T47D (cell line): ENCODE data around the gene NT5C3B.
"Not testable (repeated sequence)": the region's sequence is repeated elsewhere in the genome, so short reads cannot be mapped to it uniquely, and the experiment has no call there.

Source experiments
- DNase-seq, 2 experiments: peaks; one replicate each; pipeline versions ENCODE4 v3.0.0 to v3.0.0-alpha.2; 2011 to 2012; ENCODE audit warnings: low read depth in 1 of 2, low spot score in 1 of 2
- JUND ChIP-seq: IDR thresholded peaks from 2 replicates; pipeline ENCODE4 v1.6.1; 2012; ENCODE audit warnings: low read depth
- in situ Hi-C: cut with HindIII; loops from 2 replicates; pipeline ENCODE4 v1.10.0; 2016; ENCODE audit warnings: low sequenced_read_pairs, low pct_unique_long_range_greater_than_20kb

The NT5C3B gene

DNA sequence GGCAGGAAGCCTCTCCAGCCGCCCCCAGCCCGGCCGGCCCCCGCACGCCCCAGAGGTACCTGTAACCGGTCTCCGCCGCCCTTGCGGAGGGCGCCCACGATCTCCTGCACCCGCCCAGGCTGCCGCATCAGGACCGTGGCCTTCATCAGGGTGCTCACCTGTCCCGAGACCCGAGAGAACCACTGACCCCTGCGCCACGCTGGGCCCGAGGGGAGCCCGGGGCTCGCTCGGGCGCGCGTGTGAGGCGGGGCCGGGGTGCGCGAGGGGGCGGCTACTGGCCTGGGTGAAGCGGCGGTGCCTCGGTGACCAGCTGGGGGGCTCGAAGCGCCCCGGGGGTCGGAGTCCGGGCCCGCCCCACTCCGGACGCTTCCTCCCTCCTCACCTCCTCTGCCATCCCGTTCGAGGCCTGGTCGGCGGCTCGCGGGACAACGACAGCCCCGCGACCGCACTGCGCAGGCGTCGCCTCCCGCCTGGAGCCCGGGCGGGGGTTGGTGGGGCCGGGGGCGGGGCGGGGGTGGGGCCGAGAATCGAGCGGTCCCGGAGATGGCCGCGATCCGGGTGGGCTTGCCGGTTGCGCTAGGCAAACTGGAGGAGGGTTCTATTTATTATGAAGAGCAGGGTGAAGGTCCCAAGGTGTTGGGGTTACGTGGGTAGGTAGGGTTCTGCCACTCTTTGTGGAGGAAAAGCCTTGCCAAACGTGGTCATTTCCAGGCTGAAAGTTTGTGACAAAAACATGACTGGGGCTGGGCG is at the start of gene NT5C3B:
TSS of gene NT5C3B (minus strand) at position 433 of the 750 bp plus-strand sequence. CDS start at position 394, 39 bp downstream.
- TF ChIP-seq JUND, result no peak
- peak; percentile 72 to 94 for DNase-seq
- in situ Hi-C loops, result no loop called here

DNA sequence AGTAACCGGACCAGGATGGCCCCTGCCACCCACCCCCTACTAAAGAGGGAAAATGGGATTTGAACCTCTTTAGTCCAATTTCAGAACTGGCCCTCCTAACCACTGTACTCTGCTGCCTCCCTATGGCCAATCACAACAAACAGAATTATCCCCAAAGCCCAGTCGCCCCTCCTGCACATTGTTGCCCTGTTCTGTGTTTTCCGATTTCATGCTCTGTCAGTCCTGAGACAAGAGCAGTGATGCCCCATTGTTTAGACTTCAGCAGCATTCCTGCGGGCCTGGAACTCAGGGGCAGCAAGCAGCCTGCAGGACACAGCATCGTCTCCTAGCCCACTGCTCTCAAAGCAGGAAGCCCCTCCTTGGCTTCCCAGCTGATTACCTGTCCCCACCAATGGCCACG is 49.7 kb upstream of the NT5C3B start:
- peak; percentile 37 to 39 for DNase-seq
- in situ Hi-C loops, result no loop called here
- no peak for TF ChIP-seq JUND

DNA sequence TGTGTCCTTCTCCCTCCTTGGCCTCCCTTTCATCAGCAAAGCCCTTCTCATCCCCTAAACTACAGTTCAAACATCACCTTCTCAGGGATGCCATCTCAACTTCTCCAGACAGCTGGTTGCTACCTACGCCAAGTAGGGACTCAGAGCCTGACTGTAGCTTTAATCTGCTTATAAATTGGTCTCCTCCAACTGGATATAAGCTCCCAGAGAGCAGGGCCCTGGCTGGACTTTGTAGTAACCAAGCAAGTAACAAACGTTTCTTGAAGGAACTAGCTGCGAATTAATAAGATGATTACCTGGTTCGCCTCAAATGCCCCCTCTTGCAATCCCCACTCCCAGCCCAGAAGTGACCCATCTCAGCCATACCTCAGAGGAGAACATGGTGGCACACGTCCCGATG is 46.7 kb upstream of the NT5C3B start:
- DNase-seq, result no peak
- in situ Hi-C loops, result no loop called here
- TF ChIP-seq JUND, result no peak

DNA sequence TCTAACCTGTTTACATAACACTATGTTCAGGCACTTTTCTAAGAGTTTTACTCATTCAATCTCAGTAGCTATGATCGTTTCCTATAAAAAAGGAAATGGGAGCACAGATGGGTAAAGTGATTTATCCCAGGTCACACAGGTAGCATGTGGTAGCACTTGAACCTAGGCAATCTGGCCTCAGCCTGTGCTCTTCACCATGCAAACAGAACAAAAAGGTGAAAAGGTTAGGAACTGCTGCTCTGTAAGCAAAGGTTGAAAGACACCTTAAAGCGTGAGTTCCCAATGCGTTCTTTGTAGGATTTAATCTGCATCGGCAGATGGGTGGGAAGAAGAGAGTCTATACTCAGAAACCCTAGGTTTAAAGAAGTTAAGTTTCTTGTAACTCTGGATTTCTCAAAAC is 44.1 kb upstream of the NT5C3B start:
- no peak for DNase-seq
- TF ChIP-seq JUND, result no peak
- in situ Hi-C loops, result no loop called here

DNA sequence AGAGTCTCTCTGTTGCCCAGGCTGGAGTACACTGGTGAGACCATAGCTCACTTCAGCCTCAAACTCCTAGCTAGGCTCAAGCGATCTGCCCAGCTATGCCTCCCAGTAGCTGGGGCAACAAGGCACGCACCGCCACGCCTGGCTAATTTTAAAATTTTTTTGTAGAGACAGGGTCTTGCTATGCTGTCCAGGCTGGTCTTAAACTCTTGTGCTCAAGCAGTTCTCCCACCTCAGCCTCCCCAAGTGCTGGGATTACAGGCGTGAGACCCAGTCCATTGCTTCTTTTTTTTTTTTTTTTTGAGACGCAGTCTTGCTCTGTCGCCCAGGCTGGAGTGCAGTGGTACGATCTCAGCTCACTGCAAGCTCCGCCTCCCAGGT is 38.2 kb upstream of the NT5C3B start:
- DNase-seq, in situ Hi-C loops: not testable (repeated sequence)

DNA sequence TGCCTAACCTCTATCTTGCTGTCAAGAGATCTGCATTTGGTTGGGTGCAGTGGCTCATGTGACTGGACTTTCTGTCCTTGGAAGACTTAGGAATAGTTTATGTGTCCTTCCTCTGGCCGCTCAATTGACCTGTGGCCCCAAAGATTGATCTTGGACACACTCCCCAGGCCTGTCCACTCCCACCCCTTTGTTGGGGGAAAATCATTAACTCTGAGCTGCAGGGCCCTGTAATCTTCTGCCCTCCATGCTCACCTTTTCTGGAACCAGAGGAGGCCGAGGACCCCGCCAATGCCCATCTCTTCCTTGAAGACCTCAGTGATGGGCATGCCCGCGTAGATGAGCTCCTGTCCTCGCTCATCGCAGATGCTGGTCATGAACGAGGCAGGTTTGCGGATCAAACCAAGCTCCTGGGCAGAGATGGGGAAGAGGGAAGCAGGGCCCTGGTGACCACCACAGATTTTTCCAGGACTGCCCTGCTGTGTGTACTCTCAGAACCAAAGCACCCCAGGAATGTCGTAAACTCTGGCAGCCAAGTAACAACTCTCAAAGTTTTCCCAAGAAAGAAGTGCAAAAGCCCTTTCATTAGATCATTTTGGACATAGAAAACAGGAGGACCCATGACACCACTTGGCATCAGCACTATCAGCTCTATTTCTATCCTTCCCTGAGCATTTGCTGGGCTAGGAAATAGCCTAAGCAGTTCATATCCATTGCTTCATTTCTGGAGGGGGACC is 37.7 kb upstream of the NT5C3B start:
- TF ChIP-seq JUND, result no peak
- no peak for DNase-seq
- in situ Hi-C loops, result no loop called here

DNA sequence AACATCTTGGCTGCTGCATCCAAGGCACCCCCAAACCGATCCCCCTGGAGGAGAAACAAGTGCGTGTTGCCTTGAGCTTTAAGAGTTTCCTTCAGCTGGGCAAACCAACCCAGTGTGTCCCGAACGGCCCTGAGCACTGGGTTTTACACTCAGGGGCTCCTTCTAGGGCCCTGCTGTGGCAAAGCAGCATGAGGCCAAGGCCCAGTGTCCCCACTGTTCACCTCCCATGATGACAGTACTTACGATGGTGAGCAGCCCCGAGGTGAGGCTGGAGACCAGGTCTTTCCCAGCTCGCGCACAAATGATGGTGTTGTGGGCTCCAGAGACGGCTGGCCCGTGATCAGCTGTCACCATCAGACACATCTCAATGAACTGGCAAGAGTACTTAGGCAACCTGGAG is 35.8 kb upstream of the NT5C3B start:
- TF ChIP-seq JUND, result no peak
- no peak for DNase-seq
- in situ Hi-C loops, result no loop called here

DNA sequence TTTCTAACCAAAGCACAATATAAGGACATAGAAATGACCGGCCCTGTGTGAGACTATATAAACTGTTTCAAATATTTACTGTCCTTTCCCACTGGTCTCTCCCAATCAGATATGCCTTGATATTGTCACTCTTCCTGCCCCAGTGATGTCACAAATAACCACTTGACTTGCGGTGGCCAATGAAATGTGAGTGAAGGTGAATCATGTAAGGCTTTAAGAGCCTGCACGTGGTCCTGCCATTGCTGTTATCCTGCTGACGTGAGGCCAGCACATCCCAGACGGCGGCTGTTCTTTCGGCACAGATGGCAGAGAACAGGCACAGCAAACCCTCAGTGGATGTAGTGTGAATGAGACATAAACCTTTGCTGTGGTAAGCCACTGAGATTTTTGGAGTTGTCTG is 34.6 kb upstream of the NT5C3B start:
- DNase-seq, result peak in 1 of 2 experiments; percentile 63
- in situ Hi-C loops, result no loop called here
- TF ChIP-seq JUND, result no peak

DNA sequence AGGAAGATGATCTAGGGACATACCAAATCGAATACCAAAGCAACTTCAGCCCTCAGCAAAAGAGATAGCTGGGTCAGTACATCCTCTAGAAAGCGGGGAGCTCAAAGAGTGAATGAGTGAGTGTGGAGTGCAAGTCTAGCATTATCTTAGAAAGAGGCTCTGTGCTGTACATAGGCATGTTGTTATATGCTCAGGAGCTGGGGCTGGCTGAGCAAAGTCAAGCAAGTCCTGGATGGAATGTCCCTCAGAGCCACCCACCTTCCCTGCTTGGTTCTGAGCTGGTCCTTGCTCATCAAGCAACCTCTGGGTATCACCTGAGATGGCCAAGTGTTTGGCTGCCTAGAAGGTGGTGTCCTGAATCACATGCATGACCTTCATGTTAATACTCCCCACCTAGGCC is 34.1 kb upstream of the NT5C3B start:
- TF ChIP-seq JUND, result no peak
- no peak for DNase-seq
- in situ Hi-C loops, result no loop called here

DNA sequence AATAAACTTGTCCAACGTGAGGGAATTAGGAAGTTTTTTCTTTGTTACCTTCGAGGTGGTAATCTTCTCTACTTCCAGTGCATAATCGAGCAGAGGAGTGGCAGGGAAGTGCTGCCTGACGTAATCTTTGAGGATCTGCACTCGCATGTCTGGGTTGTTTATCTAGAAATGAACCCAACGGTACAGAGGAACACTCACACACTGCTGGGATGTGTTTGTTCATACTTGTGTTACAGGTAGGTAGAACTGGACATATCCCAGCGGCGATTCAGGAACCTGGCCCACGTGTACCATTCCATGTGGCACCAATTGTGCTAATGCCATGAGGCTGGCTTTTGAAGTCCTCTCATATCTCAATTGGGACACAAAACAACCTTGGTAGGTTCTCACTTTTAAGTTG is 33.4 kb upstream of the NT5C3B start:
- TF ChIP-seq JUND, result no peak
- no peak for DNase-seq
- in situ Hi-C loops, result no loop called here

DNA sequence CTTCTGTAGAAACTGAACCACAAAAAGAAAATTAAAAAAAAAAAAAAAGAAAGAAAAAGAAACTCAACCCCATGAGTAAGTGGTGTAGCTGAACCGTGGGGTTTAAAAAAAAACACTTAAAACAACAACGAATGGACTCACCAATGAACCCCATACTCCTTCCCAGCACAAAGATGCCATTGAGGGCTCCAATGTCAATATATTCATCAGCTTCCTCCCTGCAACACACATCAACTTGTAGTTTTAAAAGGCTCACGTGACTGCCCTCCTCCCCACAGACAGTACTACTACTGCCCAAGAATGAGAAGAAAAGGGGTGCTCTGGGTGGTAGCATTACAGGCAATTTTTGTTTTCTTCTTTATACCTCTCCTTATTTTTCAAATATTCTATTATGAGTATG is 32.5 kb upstream of the NT5C3B start:
- no peak for TF ChIP-seq JUND
- DNase-seq, result no peak
- in situ Hi-C loops, result no loop called here

DNA sequence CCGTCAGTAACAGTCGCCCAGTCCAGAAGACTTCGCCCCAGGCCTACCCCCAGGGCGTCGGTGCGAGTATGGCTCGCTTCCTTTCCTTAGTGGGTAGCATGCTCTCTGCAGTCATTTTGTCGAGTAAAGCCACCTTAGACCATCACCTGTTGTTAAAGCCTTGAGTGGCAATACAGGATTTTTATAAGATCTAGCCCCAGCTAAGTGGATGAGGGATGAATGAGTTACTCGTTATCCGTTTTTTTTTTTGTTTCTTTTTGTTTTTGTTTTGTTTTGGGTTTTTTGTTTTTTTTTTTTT is 29.5 kb upstream of the NT5C3B start:
- in situ Hi-C loops, result no loop called here
- TF ChIP-seq JUND, result no peak
- DNase-seq, result no peak

DNA sequence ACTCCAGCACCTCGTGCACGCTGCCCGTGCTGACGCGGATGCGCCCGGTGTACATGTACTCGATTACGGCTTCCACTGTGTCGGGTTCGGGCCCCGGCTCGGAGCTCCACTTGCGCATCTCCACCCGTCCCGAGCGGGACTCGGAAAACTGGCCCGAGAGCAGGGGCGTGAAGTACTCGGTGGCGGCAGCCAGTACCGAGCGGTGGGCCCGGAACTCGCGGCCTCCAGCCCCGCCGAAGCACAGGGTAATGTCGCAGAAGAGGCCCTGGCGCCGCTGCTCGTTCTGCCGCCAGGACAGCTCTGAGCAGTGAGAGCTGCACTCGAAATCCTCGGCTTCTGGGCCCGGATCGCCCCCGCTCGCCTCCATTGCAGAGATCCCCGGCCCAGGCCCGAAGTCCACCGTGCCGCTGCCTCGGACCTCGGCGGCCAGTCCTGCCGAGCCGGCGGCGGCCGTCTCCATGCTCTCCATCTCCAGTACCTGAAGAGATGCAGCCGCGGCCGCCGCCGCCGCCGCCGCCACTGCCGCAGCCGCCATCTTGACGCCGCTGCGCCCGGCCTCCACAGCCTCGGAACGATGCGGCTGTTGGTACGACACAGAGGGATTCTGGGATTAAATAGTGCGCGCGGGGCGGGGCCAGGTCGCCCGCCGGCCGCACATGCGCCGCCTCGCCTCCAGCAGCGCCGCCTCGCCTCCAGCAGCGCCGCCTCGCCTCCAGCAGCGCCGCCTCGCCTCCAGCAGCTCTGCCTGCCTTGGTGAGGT is 29.0 kb upstream of the NT5C3B start, which contains the start of gene KLHL11:
TSS of gene KLHL11 (minus strand) at position 588 of the 760 bp plus-strand sequence. CDS start at position 535, 53 bp downstream.
- peak; percentile 93 to 98 for DNase-seq
- in situ Hi-C loops, result no loop called here
- TF ChIP-seq JUND, result no peak

DNA sequence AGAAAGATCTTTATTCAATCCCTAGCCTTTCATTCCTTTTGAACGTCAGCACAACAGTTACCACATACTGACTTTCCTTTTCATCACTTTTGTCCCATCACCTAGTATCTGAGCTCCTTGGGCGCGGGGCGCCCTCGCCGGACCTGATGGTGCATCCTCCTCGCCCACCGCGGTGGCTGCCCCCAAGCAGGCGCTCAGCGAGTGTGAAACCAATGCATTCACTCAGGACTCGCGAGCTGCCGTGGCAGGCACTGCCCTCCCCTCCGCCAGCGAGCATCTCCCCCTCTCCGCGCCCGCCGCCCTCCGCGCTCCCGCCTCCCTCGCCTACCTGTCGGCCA is 28.4 kb upstream of the NT5C3B start:
- DNase-seq, result no peak
- TF ChIP-seq JUND, result no peak

More for the DNA sequence above, 28.4 kb upstream of the NT5C3B start:
- in situ Hi-C loops, result no loop called here
